Caki2 (cell line): Measurements from ENCODE around the gene XPO6. TPM values are rescaled to one million over a fixed set of nuclear protein-coding genes. Genes with fewer than 3 reads are reported as not detected.

Source experiments
- DNase-seq: peaks from one replicate; pipeline ENCODE4 v3.0.0-alpha.2; 2015; ENCODE audit warnings: low read depth
- in situ Hi-C: cut with HindIII; loops from 2 replicates; pipeline ENCODE4 v1.10.0; 2016; ENCODE audit warnings: low sequenced_read_pairs, low pct_unique_long_range_greater_than_20kb, mixed read lengths
- total RNA-seq: library from RNA; depleted of rRNA; stranded (reverse); fragments of >200 nt; shearing (Covaris generic); gene quantifications from 2 replicates; pipeline ENCODE4 v1.2.3, GENCODE V29; 2014; ENCODE audit warnings: low replicate concordance

Gene XPO6
- total RNA-seq, 1 experiment from 2014 or later = 122 TPM

DNA sequence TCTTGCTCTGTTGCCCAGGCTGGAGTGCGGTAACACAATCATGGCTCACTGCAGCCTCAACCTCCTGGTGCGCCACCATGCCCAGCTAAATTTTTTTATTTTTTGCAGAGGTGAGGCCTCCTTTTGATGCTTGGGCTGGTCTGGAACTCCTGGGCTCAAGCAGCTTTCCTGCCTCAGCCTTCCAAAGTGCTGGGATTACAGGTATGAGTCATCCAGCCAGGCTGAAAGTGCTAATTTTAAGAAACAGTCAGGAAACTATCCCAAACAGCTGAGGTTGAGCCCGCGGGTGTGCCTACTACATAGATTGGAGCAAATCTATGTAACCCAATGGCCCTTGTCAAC, 738 bp upstream of the XPO6 start:
- DNase-seq = no peak
- in situ Hi-C loops = no loop called here

DNA sequence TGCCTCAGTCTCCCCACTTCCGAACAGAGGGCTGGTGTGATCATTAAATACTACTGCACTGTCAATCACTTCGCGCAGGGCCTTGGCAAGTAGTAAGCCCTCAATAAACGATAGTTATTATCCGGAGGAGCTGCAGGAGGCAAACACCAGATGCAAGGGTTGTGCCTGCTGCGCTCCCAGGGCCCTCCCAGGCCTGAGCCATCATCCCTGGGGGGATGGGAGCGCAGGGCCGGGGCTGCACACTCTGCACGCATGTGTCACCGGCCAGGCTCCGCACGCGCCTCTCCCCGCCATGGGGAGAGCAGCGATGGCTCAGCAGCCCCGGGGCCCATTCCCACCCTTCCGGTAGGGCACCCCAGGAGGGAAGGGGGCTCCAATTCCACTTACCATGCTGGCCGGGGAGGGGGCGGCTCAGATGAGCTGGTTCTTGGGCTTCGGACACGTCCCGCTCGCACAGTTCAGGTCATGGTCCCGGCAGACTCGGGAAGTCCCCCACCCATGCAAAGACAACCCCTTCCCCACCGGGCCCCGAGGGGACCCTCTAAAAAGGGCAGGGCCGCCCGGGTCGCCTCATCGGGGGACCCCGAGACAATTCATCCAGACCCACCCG, 681 bp downstream of the XPO6 start:
- in situ Hi-C loops = no loop called here
- peak; percentile 60 for DNase-seq

DNA sequence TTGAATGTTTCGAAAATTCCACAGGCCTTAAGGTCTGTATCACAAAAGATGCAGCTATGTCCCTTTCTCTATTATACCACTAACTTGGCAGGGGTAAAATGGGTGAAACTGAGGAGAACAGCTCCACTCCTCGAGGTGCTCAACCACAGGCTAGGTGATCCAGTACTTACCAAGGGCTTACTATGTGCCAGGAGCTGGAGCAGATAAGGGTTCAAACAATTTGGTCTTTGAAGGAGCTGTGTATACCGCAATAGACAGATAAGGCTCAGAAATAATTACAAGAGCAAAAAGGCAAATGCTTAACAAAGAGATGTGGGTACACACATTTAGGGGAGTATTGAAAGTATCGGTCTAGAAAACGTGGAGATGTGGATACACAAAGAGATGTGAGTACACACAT, 1.5 kb downstream of the XPO6 start:
- no peak for DNase-seq
- in situ Hi-C loops = no loop called here

DNA sequence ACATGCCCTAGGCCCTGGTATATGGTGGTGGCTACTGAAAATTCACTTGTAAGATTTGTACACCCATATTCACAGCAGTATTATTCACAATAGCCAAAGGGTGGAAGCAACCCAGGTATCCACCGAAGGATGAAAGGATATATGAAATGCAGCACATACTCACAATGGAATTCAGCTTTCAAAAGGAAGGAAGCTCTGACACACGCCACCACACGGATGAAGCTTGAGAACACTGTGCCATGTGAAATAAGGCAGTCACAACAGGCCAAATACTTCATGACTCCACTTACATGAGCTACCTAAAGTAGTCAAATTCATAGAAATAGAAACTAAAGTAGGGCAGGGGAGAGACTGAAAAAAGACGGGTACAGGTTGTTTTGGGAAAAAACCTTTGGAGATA, 2.9 kb downstream of the XPO6 start:
- DNase-seq = no peak
- in situ Hi-C loops = no loop called here

DNA sequence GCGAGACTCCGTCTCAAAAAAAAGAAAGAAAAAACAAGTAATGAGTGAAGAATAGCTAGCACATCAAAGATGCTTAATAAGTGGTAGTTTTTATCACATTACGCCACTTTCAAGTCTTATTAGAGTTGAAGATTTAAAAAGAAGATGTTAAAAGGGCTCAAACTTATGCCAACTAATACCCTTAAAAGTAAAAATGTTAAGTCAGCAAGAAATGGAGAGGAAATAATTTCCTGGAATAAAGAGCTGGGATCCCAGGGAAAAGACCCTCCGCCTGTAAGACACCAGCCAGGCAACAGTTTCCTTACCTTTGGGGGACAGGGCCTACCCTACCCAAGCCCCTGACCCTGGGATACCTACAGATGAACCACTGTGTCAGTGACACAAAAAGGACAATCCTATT, 3.6 kb downstream of the XPO6 start:
- DNase-seq = no peak
- in situ Hi-C loops = no loop called here

DNA sequence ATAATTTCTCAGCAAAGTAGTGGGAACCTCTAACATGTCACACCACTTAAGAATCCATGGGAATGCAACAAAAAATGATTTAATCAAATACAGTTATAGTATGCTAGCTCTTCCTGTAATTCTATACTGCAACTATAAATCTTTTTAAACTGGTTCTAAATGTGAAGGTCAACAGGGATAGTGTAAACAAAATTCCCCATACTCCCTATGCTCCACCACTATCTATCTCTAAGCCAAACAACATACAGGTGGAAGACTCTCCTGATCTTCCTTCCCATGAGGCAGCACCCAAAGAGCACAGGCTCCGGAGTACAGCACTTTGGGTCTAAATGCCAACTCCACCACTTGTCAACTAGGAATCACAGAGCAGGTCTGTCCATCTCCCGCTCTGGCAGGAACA, 4.4 kb downstream of the XPO6 start:
- DNase-seq = no peak
- in situ Hi-C loops = no loop called here

DNA sequence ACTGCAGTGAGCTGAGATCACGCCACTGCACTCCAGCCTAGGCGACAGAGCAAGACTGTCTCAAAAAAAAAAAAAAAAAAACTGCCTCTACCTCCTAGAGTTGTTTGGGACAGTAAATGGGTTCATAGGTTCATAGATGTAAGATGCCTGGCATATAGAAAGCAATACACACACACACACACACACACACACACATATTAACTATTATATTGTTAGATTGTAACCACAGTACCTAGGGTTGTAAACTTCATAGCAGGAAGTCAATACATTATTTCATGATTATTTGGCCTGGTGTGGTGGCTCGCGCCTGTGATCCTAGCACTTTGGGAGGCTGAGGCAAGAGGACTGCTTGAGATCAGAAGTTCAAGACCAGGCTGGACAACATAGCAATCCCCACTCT, 5.8 kb downstream of the XPO6 start:
- in situ Hi-C loops = no loop called here
- no peak for DNase-seq

DNA sequence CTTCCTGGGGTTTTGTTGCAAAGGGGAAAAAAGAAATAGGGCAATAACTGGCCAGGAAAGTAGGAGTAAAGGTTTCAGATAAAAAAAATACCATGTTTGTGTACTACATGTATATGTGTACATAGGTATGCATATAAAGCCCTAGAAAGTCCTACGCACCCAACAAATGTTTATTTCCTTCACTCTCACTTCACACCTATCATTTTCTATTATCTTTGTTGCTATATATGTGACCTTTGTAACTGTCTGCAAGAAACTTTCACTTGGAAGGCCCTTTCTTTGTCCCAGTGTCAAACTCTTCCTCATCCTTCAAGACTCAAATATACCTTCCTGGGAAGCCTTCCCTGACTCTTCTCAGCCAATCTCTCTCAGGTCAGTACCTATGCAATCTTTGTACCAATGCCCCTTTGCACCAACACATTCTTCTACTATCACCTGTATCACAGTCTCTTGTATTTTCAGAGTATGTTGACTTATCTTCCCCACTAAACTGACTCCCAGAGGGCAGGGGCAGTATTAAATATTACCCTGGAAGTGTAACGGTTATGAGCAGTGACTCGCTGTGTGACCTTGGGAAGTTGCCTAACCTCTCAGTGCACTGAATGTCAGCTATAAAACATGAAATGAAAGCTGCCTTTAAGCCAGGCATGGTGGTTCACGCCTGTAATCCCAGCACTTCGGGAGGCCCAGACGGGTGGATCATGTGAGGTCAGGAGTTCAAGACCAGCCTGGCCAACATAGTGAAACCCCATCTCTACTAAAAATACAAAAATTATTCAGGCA, 6.5 kb downstream of the XPO6 start:
- DNase-seq = no peak
- in situ Hi-C loops = no loop called here

DNA sequence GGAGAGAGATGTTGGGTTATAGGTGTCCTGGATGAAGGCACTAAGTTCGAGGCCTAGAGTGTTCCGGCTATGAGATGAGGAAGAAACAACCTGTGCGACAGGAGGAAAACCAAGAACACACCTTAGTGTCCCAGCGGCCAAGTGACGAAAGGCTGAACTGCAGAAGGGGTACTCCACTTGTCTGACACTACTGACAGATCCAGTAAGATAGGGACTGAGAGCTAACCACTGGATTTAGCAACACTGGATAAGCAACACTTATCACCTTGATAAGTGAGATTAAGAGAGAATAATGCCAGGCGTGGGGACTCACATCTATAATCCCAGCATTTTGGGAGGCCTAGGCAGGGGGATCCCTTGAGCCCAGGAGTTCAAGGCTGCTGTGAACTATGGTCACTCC, 7.1 kb downstream of the XPO6 start:
- in situ Hi-C loops = no loop called here
- no peak for DNase-seq

DNA sequence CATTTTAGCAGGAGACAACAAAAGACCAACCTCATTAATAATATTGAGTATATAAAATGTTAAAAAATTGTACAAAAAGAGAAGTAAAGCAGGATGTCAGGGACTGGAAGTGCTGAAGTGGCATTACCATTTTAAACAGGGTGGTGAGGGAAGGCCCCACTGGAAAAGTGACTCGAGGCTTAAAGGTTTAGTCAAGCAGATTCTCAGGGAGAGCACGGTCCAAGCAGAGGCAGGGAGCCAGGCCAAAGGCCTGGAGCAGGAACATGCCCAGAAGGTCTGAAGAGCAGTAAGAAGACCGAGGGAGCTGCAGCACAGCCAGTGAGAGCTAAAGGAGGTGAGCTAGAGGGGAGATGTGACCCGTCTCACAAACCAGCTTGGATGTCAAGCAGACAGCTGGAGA, 7.6 kb downstream of the XPO6 start:
- no peak for DNase-seq
- in situ Hi-C loops = no loop called here

DNA sequence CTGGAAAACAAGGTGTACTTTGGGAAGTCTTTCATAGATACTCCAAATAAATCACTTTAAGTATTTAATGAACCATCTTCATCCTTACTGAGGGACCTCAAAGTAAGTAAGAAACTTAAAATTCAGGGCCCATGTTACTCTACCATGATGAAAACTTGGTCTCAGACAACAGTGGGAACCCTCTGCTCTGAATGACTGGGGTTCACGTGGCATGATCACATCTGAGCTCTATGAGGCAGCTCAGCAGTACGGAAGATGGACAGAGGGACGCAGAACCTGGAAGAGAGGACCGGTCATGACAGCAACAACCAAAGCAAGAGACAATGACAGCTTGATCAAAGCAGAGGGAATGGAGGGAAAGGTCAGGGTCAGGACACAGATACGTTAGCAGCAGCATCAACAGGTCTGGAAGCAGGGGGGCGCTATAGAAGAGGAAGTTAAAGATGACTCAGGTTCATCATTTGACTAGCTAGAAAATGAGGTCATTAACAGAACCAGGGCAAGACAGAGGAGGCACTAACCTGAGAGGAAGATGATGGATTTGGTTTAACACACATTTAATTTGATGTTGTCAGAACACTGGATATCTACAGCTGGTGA, 9.5 kb downstream of the XPO6 start:
- in situ Hi-C loops = no loop called here
- DNase-seq = no peak

DNA sequence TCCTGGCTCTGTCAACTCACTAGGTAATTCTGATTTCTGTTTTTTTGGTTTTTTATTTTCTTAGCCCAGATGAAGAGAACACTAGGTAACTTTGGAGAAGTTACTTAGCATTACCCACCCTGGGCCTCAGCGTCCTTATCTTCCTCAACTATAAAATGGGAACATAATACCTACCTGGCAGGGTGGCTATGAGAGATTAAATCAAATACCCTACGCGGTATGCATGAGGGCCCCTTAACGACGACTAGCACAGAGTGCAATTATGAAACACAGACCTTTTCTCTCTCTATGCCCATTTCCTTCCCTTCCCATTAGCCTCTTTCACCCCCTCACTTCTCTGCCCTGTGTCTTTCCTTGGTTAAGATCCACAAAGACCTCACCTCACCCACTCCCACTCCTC, 11.1 kb downstream of the XPO6 start:
- in situ Hi-C loops = no loop called here
- DNase-seq = no peak

DNA sequence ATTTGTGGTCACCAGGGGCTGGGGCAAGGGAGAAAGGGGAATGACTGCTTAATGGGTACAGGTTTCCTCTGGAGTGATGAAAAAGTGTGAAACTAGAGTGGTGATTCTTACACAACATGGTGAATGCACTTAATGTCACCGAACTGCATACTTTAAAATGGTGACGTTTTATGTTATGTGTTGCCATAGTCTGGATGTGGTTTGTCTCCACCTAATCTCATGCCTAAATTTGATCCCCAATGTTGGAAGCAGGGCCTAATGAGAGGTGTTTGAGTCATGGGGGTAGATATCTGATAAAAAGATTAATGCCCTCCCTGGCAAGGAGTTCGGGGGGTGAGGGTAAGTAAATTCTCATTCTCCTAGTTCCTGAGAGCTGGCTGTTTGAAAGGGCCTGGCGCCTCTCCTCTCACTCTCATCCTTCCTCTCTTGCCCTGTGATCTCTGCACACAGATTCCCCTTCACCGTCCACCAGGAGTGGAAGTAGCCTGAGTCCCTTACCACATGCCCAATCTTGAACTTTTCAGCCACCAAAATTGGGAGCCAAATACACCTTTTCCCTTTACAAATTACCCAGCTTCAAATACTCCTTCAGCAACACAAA, 15.3 kb downstream of the XPO6 start:
- in situ Hi-C loops = no loop called here
- DNase-seq = no peak

DNA sequence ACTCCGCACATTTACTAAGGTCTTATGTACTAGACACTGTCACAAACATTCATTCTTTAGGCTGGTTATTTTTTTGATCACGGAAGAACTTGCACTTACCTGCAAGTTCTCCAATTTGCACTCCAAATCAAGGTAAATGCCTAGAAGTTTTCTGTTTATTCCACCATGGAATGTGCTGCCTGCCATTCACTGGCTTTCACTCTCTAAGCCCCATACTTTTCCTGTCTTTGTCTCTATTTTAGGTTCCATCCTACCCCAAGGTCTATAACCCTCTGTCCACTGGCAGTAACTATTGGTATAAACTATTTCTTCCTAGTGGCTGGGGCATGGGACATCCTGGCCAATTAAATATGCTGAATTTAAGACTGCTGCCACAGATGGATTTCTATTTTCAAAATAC, 15.9 kb downstream of the XPO6 start:
- in situ Hi-C loops = no loop called here
- no peak for DNase-seq

DNA sequence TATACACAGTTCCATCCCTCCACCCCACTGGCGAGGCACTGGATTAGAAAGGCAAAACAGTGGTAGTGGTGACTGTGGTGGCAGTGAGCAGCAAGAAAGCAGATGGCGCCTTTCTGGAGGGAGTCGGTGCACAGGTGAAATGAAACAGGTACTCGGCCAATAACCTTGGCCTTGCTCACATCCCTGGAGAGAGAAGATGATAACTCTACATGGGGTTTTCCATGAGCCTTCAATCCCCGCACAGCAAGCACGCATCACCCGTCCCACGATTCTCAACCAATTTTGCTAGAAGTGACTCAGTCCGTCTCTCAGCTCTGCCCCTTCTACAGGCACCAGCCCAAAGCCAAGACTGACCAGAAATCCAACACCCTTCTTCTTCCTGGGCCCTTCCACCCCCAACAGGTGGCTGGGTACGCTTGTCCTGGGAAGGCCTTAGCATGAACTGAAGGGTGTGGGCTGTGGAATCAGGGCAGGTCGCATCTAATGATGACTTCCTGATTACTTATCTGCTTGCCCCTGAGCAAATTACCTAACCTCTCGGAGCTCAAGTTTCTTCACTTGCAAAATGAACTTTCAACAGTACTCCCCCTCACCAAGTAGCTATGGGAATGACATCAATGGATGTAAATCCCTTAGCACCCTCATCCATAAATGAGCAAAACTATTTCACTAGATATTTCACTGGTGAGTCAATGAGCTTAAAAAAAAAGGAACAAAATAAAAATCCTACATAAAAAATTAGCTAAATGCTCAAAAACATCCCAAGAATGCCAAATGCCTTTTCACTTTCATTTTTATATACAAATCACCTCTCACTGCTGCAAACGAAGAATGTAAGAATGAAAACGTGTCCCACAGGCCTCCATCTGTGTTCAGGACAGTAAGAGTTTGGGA, 18.0 kb downstream of the XPO6 start:
- in situ Hi-C loops = no loop called here
- peak; percentile 64 for DNase-seq

DNA sequence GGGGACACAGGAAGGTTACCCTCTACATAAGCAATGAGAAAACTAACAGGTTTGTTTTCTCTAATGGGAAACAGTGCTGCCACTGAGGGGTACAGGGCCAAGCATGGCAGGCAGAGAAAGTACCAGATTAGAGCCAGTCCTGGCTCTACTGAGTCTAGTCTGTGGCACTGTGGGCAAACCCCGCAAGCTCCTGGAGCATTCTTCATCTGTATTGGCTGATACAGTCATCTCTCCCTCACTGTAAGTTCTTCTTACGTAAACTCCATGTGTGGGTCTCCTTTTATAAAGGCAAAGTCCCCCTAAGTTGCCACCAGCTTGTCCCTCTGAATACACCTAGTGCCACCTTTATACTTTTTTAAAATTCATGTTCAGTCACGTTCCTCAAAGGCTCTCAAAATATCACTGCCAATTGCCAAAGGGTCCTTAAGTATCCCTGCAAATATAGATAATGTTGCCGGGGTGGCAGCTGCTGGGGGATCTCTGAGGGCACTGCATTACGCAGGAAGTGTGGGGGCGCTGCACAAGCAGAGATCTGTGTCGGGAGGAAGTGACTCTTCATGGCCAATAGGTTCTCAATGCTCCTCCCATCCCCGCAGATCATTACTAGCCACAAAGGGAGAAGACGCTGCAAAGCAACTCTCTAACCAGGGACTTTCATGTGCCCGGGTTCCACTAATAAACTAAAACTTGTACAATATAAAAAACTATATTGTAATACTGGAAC, 18.8 kb downstream of the XPO6 start:
- in situ Hi-C loops = no loop called here
- no peak for DNase-seq

DNA sequence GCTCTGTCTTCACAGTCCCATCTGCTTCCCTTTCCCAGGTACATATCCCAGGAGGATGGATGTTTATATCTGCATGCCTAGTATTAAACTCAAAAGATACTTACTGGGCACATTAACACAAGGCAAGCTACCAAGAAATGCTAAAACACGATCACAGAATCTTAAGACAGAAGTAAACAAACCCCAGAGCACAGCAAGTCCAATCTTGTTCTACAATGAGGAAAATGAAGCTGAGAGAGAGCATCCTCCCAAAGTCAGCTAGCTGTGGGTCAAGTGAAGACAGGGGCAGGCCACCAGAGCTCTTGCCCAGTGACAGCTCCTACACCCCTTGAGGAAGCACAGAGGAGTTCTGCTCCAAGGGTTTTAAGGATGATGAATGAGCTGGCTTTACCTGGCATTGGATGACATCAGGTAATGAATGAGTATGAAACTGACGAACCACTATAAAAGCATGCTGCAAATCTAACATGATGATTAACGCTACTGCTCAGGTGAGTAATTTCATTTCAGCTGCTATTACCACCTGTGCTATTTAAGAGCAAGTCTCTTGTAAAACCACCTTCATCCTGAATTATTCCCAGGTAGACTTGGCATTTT, 20.3 kb downstream of the XPO6 start:
- in situ Hi-C loops = no loop called here
- no peak for DNase-seq

DNA sequence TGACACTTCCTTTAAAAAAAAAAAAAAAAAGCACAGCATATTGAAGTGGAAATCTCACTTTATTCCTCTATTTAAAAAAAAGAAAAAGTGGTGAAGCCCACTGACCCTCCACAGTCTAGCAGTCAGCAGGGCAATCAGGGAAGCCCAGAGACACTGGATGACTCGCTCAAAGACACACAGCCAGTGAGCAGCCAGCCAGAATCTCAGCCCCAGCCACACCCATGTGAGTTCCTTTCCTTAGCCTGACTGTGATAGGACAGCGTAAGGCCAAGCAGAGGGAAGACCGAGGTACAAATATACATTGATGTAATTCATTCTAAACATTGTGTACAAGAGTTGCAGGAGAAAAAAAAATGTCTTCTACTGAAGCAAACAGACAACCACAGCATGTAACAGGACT, 22.5 kb downstream of the XPO6 start:
- DNase-seq = no peak
- in situ Hi-C loops = no loop called here
